H1 (cell line): ENCODE measurements around the gene AP1G2. TPM values are rescaled to one million over a fixed set of nuclear protein-coding genes. Genes with fewer than 3 reads are reported as not detected.

ENCODE experiments used
- CBX5 ChIP-seq: fragments of 300-800, 300-1000 bp; sonication (generic); IDR thresholded peaks from 2 replicates; pipeline ENCODE4 v1.7.1; 2016; ENCODE audit warnings: antibody characterized with exemption, low read length, low read depth
- CHD7 ChIP-seq: fragments of 300-600 bp; sonication (generic); IDR thresholded peaks from 2 replicates; pipeline ENCODE4 v1.7.1; 2012; ENCODE audit warnings: low read length, moderate library complexity, mild to moderate bottlenecking, inconsistent platforms; ENCODE audit not compliant: insufficient replicate concordance
- EGR1 ChIP-seq: IDR thresholded peaks from 2 replicates; pipeline ENCODE4 v1.6.1; 2011; ENCODE audit warnings: low read depth, low read length, borderline replicate concordance
- EZH2 ChIP-seq: fragments of 200-600 bp; sonication (generic); IDR thresholded peaks from 2 replicates; pipeline ENCODE4 v1.7.1; 2012; ENCODE audit warnings: low read depth, mild to moderate bottlenecking, moderate library complexity, low read length, inconsistent platforms; ENCODE audit not compliant: severe bottlenecking
- KDM5A ChIP-seq: fragments of 200-600 bp; IDR thresholded peaks from 2 replicates; pipeline ENCODE4 v1.7.1; 2012; ENCODE audit warnings: mild to moderate bottlenecking, low read length, inconsistent platforms, mixed read lengths
- MAX ChIP-seq: IDR thresholded peaks from 2 replicates; pipeline ENCODE4 v1.6.1; 2012; ENCODE audit warnings: inconsistent platforms
- NANOG ChIP-seq: IDR thresholded peaks from 2 replicates; pipeline ENCODE4 v1.6.1; 2011; ENCODE audit warnings: low read length, low read depth, mild to moderate bottlenecking, inconsistent platforms; ENCODE audit not compliant: insufficient read depth, poor library complexity, severe bottlenecking
- RXRA ChIP-seq: IDR thresholded peaks from 2 replicates; pipeline ENCODE4 v1.6.1; 2011; ENCODE audit warnings: low read depth, mild to moderate bottlenecking, low read length, moderate library complexity; ENCODE audit not compliant: insufficient read depth
- TCF12 ChIP-seq: IDR thresholded peaks from 2 replicates; pipeline ENCODE4 v1.6.1; 2011; ENCODE audit warnings: low read depth, mild to moderate bottlenecking, low read length
- USF2 ChIP-seq: IDR thresholded peaks from 2 replicates; pipeline ENCODE4 v1.6.1; 2011; ENCODE audit warnings: low read length, improper control_type of control experiment
- ZNF274 ChIP-seq: IDR thresholded peaks from 2 replicates; pipeline ENCODE4 v1.7.0; 2012; ENCODE audit warnings: low read length, borderline replicate concordance; ENCODE audit errors: extremely low read depth
- polyA plus RNA-seq, 7 experiments: library from polyadenylated mRNA; depleted of rRNA in 3 of 7; stranded (reverse) in 5 of 7; unstranded in 2 of 7; fragments of >200 nt in 5 of 7; fragments of 200-250 nt in 2 of 7; gene quantifications; 1 replicate in 5 of 7; 2 replicates in 1 of 7; 4 replicates in 1 of 7; pipeline versions ENCODE4 v1.2.1 to v1.2.3, GENCODE V29; 2011 to 2013; ENCODE audit warnings: missing spikeins in 2 of 7, mixed read lengths in 2 of 7
- total RNA-seq: library from RNA; stranded (reverse); fragmentation: NEBNext Ultra II Directional; extraction: Animal tissue kit (Norgen Biotek cat#: 25700); gene quantifications from 2 replicates; pipeline ENCODE4 v1.2.1, GENCODE V29; 2021

The AP1G2 gene
- total and polyA plus RNA-seq, 2 of the 8 experiments (the other 6 are each of a cell fraction or from before 2014, with no cell fraction given): 70.9 to 134 TPM

- no peak for TF ChIP-seq CHD7
- no peak for TF ChIP-seq ZNF274
- no peak for TF ChIP-seq USF2
- no peak for TF ChIP-seq KDM5A
- TF ChIP-seq MAX: no peak
- no peak for TF ChIP-seq EGR1
- TF ChIP-seq TCF12: no peak
- TF ChIP-seq EZH2: no peak
- no peak for TF ChIP-seq CBX5
- TF ChIP-seq NANOG: no peak
- TF ChIP-seq RXRA: no peak
Measured at GRCh38 chr14:23514644-23514957, 53.0 kb downstream of the AP1G2 start (continued).
